HG03175 (cell line): ENCODE data around the gene GMDS.

Source experiments
- ATAC-seq: cut with Tn5 transposase; IDR thresholded peaks from one replicate; pipeline ENCODE4 v1.9.1; 2021; ENCODE audit warnings: mild to moderate bottlenecking, moderate library complexity; ENCODE audit not compliant: unreplicated experiment

Gene GMDS

DNA sequence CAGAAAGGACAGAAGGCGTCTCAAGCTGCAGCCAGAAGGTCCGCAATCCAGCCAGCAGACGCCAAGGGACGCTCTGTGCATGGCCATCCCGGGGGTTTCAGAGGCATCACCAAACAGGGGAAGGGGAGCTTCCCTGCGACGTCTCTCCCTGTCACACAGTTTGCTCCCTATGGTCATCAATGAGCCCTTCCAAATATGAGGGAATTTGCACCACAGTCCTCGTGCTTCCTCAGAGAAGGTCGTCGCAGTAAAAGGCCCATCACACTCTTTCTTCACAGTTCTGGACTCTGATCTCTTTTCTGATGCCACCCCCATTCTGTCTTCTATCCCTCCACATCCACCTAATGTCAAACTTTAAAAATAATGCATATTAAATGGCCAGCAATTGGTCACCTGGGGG is 645.9 kb downstream of the GMDS start:
- no peak for ATAC-seq

DNA sequence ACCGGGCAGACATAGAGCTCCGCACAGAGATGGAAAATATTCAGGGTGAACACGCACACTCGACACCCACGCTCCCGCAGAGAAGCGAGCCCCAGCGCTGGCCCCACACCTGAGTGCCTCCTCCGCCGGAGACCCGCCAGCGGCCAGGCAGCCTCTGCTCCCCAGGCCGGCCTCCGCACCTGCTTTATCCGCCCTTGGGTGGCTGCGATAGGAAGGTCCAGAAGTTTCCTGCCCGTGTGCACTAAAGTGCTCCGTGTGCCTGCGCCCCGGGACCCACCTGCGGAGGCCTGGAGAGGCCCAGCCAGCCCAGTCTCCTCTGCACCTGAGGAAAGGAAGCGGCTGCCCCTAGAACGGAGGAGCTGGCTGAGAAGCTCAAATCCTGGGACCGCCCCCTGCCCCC is 646.5 kb downstream of the GMDS start:
- ATAC-seq = no peak

DNA sequence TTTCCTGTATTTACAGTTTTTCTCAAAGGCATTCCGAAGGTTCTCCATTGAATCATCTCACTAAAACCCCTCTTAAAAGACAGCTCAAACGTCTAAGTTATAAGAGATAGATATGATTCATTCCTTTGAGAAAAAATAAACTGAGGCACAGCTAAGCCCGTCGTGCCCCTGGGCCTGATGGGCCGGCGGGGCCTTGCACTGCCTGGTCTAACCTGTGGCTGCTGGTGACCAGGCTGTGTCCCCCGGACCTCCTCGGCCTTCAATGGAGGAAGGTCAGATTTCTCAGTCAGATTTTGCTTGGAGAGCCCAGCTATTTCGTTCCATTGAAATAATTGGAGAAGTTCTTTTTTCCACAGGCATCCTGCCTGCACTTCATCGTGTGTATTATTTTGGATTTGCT is 647.0 kb downstream of the GMDS start:
- no peak for ATAC-seq

GRCh38 chr6:1597924-1598323 is 647.5 kb downstream of the GMDS start:
- no peak for ATAC-seq

- ATAC-seq = no peak
Measured at GRCh38 chr6:1597121-1597744, 648.2 kb downstream of the GMDS start.

DNA sequence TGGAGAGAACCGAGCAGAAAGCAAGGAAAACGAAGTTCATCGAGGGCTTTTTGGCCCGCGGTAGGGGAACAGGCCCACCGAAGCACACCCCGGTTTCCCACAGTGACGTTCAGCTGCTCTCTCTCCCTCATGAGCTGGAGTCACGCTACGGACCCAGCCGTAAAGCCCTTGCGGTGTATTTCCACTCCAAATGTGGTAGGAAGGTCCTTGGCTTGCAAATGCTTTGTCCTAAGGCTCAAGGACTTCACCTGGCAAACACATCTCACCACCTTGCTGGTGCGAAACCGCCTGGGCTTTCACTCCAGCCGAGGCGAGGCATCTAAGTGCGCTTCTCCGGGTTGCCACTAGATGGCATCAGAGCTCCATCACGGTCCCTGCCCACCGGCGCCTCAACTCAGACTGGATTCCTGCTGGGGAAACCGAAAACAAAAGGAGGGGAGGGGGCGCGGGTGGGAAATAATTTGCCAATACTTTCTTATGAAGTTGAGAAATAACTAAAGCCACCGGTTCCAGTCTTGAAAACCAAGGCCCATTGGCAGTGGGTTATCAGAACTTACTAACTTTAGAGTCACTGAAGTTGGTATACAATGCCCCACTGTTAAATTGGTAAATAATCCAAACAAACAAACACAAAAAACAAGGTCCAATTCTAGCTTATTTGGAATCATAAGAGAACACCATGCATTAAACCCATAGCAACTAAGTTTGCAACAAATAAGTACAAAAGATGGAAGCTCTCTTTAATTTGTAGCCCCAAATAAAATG is 649.1 kb downstream of the GMDS start:
- ATAC-seq = peak; percentile 76

DNA sequence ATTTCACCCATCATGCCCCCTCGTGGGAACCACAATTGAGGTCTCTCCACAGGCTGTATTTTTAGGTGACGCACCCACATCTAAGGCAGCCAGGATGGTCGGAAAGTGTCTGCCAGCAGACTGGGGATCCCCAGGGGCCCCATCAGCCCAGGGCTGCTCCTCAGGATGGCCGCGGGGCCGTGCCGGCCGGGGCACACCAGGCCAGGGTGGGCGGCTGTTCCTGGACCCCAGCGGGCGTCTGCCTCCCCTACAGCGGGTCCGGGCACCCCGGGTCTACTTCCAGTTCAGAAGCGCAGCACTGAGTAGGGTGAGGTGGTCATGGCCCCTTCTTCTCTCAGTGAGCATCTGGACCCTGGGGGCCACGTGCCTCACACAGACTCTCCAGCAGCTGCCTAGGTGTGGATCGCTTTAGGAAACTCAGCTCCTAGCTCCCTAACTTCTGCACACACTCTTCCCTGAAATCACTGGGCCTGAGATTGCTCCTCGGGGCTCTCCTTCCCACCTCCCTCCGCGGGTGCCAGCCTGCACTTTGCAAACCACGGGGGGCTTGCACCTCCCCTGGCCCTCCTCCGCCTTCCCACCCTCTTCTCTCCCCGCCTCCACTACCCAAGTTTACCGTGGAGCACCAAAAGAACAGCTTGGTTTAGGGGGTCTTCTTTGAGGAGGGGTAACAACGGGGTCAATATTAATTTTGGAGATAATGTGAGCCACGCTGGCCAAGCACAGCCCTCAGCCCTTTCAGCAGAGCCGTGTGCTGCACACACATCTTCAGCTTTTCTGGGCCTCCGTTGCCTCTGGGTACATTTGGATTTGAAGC is 649.9 kb downstream of the GMDS start:
- no peak for ATAC-seq

GRCh38 chr6:1594445-1595200 is 650.8 kb downstream of the GMDS start:
- ATAC-seq = no peak

DNA sequence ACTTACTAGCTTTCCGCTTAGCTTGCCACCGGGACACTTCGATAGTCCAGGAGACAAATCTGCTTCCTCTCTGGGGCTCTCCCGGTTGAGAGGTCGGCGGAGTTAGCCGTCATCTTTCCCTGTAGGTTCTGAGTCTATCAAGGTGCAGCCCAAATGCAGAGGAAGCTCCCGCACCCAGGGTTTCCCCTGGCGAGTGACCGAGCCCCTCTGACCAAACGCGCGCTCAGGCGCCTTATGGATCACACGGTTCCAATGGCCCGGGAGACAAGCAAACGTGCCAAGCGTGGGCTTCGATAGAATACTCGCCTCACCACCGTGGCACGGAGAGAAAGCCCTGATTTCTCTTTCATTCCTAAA is 651.5 kb downstream of the GMDS start:
- ATAC-seq = no peak

GRCh38 chr6:1593286-1593957 is 652.0 kb downstream of the GMDS start:
- no peak for ATAC-seq

DNA sequence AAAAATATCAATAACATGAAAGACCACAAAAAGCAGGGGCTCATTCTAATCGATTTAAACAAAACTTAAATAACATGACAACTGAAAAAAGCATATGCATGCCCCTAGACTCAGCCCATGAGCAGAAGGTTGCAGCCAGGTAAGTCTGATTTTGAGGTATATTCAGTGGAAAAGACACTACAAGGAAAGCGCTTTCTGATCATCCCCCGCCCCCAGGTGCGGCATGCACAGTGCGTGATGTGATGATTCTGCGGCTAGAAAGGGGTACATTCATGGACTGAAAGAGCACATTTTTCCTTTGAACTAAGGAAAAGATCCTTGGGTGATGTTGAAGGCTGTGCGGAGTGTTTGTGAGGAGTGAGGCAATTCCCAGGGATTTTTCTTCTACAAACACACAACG is 652.6 kb downstream of the GMDS start:
- no peak for ATAC-seq

- ATAC-seq = no peak
Measured at GRCh38 chr6:1591926-1592325, 653.5 kb downstream of the GMDS start.

- no peak for ATAC-seq
Measured at GRCh38 chr6:1591243-1591642, 654.2 kb downstream of the GMDS start.

GRCh38 chr6:1590580-1590979 is 654.8 kb downstream of the GMDS start:
- ATAC-seq = no peak

DNA sequence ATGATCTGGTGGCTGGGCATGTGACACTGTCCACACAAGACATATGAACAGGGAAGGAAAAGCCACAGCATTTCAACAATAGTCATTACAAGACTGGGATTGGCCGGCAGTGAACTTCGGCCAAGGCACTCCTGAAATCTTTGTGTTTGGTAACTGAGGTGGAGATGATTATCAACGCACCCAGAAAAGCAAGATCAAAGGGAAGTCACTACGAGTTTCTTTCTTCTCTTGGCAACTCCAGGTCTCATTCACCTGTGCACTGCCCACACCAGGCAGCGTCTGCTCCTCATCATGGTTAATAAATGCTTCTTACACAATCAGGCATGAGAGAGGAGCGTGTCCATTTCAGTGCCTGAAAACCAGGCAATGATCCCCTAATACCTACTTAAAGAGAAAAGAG is 656.2 kb downstream of the GMDS start:
- no peak for ATAC-seq

DNA sequence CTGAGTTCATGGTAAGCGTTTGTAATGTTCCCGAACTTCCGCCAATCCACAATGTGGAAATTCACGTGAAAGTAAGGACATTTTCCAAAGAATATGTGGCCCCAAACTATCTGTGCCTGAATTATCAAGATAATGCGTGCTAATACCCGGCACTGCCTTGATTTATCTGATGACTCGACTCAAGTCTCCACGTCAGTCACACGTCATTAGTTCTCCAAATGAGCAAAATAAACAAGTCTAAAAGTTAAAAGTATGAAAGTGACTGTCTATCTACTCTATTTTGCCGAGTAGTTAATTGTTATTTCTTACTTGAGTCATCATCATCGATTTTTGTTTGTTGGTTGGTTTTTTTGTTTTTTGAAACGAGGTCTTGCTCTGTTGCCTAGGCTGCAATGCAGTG is 657.4 kb downstream of the GMDS start:
- ATAC-seq = no peak

DNA sequence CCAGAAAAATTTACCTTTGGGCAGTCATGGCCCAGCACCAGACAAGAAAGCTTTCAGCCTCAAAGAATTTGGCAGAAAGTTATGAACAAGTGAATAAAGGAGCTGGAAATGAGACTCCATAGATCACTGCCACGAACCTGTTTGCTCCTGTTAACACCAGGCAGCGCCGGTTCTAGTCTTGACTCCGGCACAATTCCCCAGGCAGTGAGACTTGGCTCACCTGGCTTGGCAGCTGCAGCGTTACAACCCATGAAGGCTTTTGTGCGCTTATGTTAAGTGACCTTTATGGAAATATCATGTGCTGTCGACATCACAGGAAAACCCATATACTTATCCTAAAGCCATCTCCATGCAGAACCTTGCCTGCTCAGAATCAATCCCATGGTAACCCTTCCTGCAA is 657.9 kb downstream of the GMDS start:
- no peak for ATAC-seq

DNA sequence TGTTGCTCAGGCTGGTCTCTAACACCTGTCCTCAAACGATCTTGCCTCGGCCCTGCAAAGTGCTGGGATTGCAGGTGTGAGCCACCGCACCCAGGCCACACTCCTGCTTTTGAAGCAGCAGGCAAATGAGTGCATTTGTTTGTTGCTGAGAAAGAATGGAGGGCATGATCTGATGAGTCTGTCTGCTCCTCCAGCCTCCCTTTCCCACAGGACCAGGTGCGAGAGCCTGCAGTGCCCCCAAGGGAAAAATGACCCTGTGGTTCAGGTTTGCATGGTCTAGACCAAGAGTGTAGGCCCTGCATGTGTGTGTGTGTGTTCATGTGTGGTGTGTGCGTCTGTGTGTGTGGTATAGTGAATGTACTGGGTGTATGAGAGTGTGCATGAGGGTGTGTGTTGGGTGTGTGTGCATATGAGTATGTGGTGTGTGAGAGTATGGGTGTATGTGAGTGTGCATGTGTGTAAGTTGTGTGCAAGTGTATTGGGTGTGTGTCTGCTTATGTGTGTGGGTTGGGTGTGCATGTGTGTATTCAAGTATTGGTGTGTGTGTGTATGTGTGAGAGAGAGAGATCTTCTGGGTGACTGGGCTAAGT is 658.4 kb downstream of the GMDS start:
- ATAC-seq = no peak

DNA sequence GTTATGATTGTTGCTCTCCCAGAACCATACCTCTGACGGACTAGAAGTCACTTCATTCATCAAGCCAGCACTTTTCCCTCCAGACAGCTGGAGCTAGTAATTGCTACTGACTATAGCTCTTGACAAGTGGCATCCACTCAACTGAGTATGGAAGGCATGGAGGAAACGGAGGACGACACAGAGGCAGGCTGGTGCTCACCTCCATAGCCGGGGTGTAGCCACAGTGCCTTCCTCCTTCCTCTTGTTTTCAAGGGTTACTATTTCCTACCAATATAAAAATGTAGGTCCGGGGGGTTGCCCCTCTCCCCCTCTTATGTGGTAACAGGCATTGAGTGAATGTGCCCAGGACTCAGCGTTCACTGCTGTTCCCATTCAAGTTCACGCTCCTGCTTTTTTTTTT is 659.1 kb downstream of the GMDS start:
- ATAC-seq = no peak

GRCh38 chr6:1585669-1586049 is 659.7 kb downstream of the GMDS start:
- ATAC-seq = no peak
